Thoracic aorta endothelial cell (primary cell): Measurements from ENCODE around the gene RNASE13. TPM values are rescaled to one million over a fixed set of nuclear protein-coding genes. Genes with fewer than 3 reads are reported as not detected.

Experiments used
- total RNA-seq: library from RNA; depleted of rRNA; stranded (reverse); fragments of >200 nt; gene quantifications from 2 replicates; pipeline ENCODE4 v1.2.3, GENCODE V29; 2012

The RNASE13 gene
- total RNA-seq: not detected in 2 replicates

GRCh38 chr14:21034707-21035106, at the start of gene RNASE13:
Gene RNASE13, minus strand, starts transcription at chr14:21034807. Its CDS starts 519 bp downstream, at chr14:21034288.

GRCh38 chr14:21070083-21070609, 35.5 kb upstream of the RNASE13 start, which contains the start of gene ARHGEF40:
Gene ARHGEF40, plus strand, starts transcription at chr14:21070304. Its CDS starts 93 bp downstream, at chr14:21070397.

GRCh38 chr14:21057803-21058675, 23.4 kb upstream of the RNASE13 start, which contains the start of gene RNASE8:
Gene RNASE8, plus strand, starts transcription at chr14:21057822. Its CDS starts 71 bp downstream, at chr14:21057893.

GRCh38 chr14:21041676-21042433, 7.2 kb upstream of the RNASE13 start, which contains the start of gene RNASE7:
Gene RNASE7, plus strand, starts transcription at chr14:21042362. Its CDS starts 631 bp downstream, at chr14:21042993.

GRCh38 chr14:21029917-21030316, 4.7 kb downstream of the RNASE13 start, which contains the start of gene TPPP2:
Gene TPPP2, plus strand, starts transcription at chr14:21030217. Its CDS starts 365 bp downstream, at chr14:21030582.

GRCh38 chr14:21024585-21025370, 9.8 kb downstream of the RNASE13 start, which contains the start of gene NDRG2:
Gene NDRG2, minus strand, starts transcription at chr14:21025061. Its CDS starts 1,746 bp downstream, at chr14:21023315.

GRCh38 chr14:20998674-20999366, 35.8 kb downstream of the RNASE13 start, which contains the start of gene SLC39A2:
Gene SLC39A2, plus strand, starts transcription at chr14:20999293. Its CDS starts 154 bp downstream, at chr14:20999447.

GRCh38 chr14:20989787-20990600, 44.6 kb downstream of the RNASE13 start, which contains the start of gene METTL17:
Gene METTL17, plus strand, starts transcription at chr14:20989980. Its CDS starts 23 bp downstream, at chr14:20990003.

Other genes starting within 250 kb of the RNASE13 start
- gene RNASE1, start 232.0 kb downstream of the RNASE13 start, total RNA-seq: 38.3 and 105 TPM in 2 replicates
- not detected in 2 replicates for gene RNASE3, start 143.4 kb downstream of the RNASE13 start, total RNA-seq
- gene RNASE2, start 79.3 kb downstream of the RNASE13 start, total RNA-seq: not detected in 2 replicates
- gene METTL17, start 44.8 kb downstream of the RNASE13 start, total RNA-seq: 38.3 and 50.9 TPM in 2 replicates
- gene SLC39A2, start 35.5 kb downstream of the RNASE13 start, total RNA-seq: not detected in 2 replicates
- 0.22 TPM in 1 of 2 replicates, not detected in the other for gene NDRG2, start 9.7 kb downstream of the RNASE13 start, total RNA-seq
- gene TPPP2, start 4.6 kb downstream of the RNASE13 start, total RNA-seq: not detected in 2 replicates
- gene RNASE7, start 7.6 kb upstream of the RNASE13 start, total RNA-seq: not detected in 2 replicates
- not detected in 2 replicates for gene RNASE8, start 23.0 kb upstream of the RNASE13 start, total RNA-seq
- gene ARHGEF40, start 35.5 kb upstream of the RNASE13 start, total RNA-seq: 2.7 and 3.9 TPM in 2 replicates
- gene ZNF219, start 63.8 kb upstream of the RNASE13 start, total RNA-seq: 5.2 and 7.2 TPM in 2 replicates
- gene TMEM253, start 66.3 kb upstream of the RNASE13 start, total RNA-seq: not detected in 2 replicates
- not detected in 2 replicates for gene OR5AU1, start 121.3 kb upstream of the RNASE13 start, total RNA-seq
- 884 and 933 TPM in 2 replicates for gene HNRNPC, start 234.6 kb upstream of the RNASE13 start, total RNA-seq
- gene RPGRIP1, start 245.3 kb upstream of the RNASE13 start, total RNA-seq: not detected in 2 replicates